Heart left ventricle (tissue), 16 donors: ENCODE results near the gene USP47. TPM values are rescaled to one million over a fixed set of nuclear protein-coding genes. Genes with fewer than 3 reads are reported as not detected.

Experiments used
- ATAC-seq, 4 donors: fragments of 200-7000 bp; cut with Tn5 transposase; one replicate each; pipeline ENCODE4 v1.9.1; 2020 to 2022; ENCODE audit warnings: moderate library complexity in 4 of 4, mild to moderate bottlenecking in 3 of 4, moderate number of reproducible peaks in 1 of 4
- DNase-seq, 5 donors: peaks; one replicate each; pipeline ENCODE4 v3.0.0-alpha.2; 2020
- H3K27ac ChIP-seq, 12 donors: fragments of 200-600 bp; sonication (generic) in 4 of 12; one replicate each; pipeline versions ENCODE4 v1.5.0 to v1.8.0; 2016 to 2022; ENCODE audit warnings: mild to moderate bottlenecking in 2 of 12
- H3K27me3 ChIP-seq, 9 donors: fragments of 200-600 bp; sonication (generic) in 2 of 9; one replicate each; pipeline versions ENCODE4 v1.5.1 to v1.8.0; 2016 to 2022; ENCODE audit warnings: mild to moderate bottlenecking in 3 of 9
- H3K36me3 ChIP-seq, 9 donors: fragments of 200-600 bp; sonication (generic) in 2 of 9; one replicate each; pipeline versions ENCODE4 v1.5.0 to v1.8.0; 2018 to 2022; ENCODE audit warnings: mild to moderate bottlenecking in 2 of 9
- H3K4me1 ChIP-seq, 12 donors: fragments of 200-600 bp; sonication (generic) in 4 of 12; one replicate each; pipeline versions ENCODE4 v1.5.0 to v1.8.0; 2016 to 2022; ENCODE audit warnings: mild to moderate bottlenecking in 3 of 12
- H3K4me3 ChIP-seq, 12 donors: fragments of 200-600 bp; sonication (generic) in 4 of 12; one replicate each; pipeline versions ENCODE4 v1.5.0 to v1.8.0; 2017 to 2022; ENCODE audit warnings: mild to moderate bottlenecking in 9 of 12, moderate library complexity in 4 of 12
- H3K9me3 ChIP-seq, 12 donors: fragments of 200-600 bp; sonication (generic) in 4 of 12; one replicate each; pipeline versions ENCODE4 v1.5.0 to v1.8.0; 2016 to 2022; ENCODE audit warnings: mild to moderate bottlenecking in 1 of 12
- POLR2A ChIP-seq, 2 donors: fragments of 450-650 bp; IDR thresholded peaks; one replicate each; pipeline ENCODE4 v1.6.1; 2017; ENCODE audit warnings: antibody characterized with exemption in 2 of 2, mild to moderate bottlenecking in 2 of 2, moderate library complexity in 2 of 2
- WGBS, 4 donors: extraction: QIAGEN DNeasy Blood & Tissue Kit in 2 of 4; methylation state at CpG; one replicate each; pipeline versions ENCODE4 v1.1.5 to v1.1.7; 2013 to 2018; 5-methylcytosine and 5-hydroxymethylcytosine counted together
- intact Hi-C, 10 donors: fragments of 100-400 bp; cut with DNase I; formaldehyde crosslinking; loops; one replicate each; pipeline versions ENCODE4 v1.11.1 to v1.14.2; 2022
- long read RNA-seq, 3 donors: library from polyadenylated mRNA; unstranded; transcript quantifications; one replicate each; pipeline ENCODE4 v2.0.0, GENCODE V29; 2020 to 2021
- polyA plus RNA-seq, 2 donors: library from polyadenylated mRNA; stranded (reverse); fragments of 200-250 nt; gene quantifications; one replicate each; pipeline ENCODE4 v1.2.3, GENCODE V29; 2013
- total RNA-seq, 9 donors: library from RNA; depleted of rRNA in 2 of 9; stranded (reverse); fragments of >200 nt in 2 of 9; fragmentation: NEBNext Ultra II Directional in 3 of 9; extraction: Animal tissue kit (Norgen Biotek cat#: 25700) in 3 of 9; gene quantifications; one replicate each; pipeline versions ENCODE4 v1.1.0 to v1.2.4, GENCODE V29; 2016 to 2023
- TF ChIP-seq, protein P1 (sequence below), 12 donors: fragments of 200-600 bp; sonication (generic) in 4 of 12; IDR thresholded peaks; one replicate each; pipeline versions ENCODE4 v1.5.0 to v1.8.0; 2018 to 2022; ENCODE audit warnings: antibody characterized with exemption in 12 of 12, mild to moderate bottlenecking in 5 of 12
- donor health status: ischemic (EF 13 %, LVEDD 7.1; RV severe dilation, severe dysfunction).
- donor health status: healthy with polysubstance abuse.
- donor health status: DM: no; HTN: yes; CAD: no.
- donor health status: DM: no; HTN: no; CAD: no.
- donor health status: ischemic (EF 25% LVEDD 6.9; RV normal size, moderate dysfunction).
- donor health status: ischemic (EF 25% LVEDD 5.7; RV mildly dilated, moderate dysfunction).
- donor health status: healthy.
- donor health status: DM: yes; HTN: yes; CAD: no.
- donor health status: ischemic (EF 35%, LVEDD 5.7; RV mildly dilated, moderate dysfunction).
- donor health status: nonischemic (EF 11% LVEDD 7.7; RV severe dilation, severe dysfunction).
- donor health status: DM: yes; HTN: yes; CAD: no.
- donor health status: PGD.
- donor health status: ischemic (EF 29% LVEDD 5.4; RV normal size, mild dysfunction).
- donor health status: nonischemic (EF 23%, LVEDD 6.1; RV moderate dilation, normal function).

The USP47 gene
- 10 to 100 TPM; 42.3 to 89.6 (median 54.3) TPM for total RNA-seq
- polyA plus RNA-seq = 10 to 100 TPM; 26.2 to 65.2 TPM
- long read RNA-seq, donor 1, full-length matches to known transcripts = 134 of 234 reads
- long read RNA-seq, donor 1, partial matches to known transcripts = 77 of 234 reads
- long read RNA-seq, donor 1, other reads (novel, unspliced or antisense) = 23 of 234 reads
- long read RNA-seq, donor 2, full-length matches to known transcripts = 166 of 495 reads
- long read RNA-seq, donor 2, partial matches to known transcripts = 260 of 495 reads
- long read RNA-seq, donor 2, other reads (novel, unspliced or antisense) = 69 of 495 reads
- long read RNA-seq, donor 3, full-length matches to known transcripts = 140 of 276 reads
- long read RNA-seq, donor 3, partial matches to known transcripts = 94 of 276 reads
- long read RNA-seq, donor 3, other reads (novel, unspliced or antisense) = 42 of 276 reads

DNA sequence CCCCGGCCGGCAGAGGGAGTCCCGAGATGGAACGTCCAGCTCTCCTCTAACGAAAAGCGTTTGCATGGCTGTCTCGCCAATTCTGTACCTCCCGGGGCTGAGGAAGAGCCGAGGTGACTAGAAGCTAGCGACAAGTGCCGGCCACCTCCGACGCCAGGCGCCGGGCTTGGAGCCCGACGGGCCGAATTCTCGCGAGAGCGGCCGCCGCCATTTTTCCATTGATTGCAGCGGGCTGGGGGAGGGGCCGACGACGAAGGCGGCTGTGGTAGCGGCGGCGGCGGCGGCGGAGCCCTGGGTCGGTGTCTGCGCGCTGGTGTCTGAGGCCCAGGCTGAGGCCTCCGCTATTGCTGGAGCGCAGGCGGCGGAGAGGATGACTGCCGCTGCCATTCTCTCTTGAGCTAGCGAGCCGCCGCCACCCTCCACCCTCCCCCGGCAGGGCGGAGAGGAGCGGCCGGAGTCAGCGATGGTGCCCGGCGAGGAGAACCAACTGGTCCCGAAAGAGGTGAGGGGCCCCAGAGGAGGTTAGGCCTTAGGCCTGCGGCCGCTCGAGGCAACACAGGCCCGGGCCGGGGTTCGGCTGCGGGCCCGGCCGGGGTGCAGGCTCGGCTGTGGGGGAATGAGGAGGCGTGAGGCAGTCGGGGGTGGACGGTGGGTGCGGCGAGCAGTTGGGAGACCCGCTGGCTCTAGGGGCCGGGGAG, at the start of gene USP47:
Gene USP47, plus strand, starts transcription at position 250 of the 698 bp plus-strand sequence. Its CDS starts 214 bp downstream, at position 464.
- H3K27me3 ChIP-seq = no peaks in the 10 kb centered on the region
- H3K9me3 ChIP-seq = no peaks in the 10 kb centered on the region
- H3K27ac ChIP-seq = peak within 1 kb of the TSS; percentile 87 to 99 (median 96)
- H3K4me3 ChIP-seq = peak within 1 kb of the TSS; percentile 54 to 86 (median 77)
- ATAC-seq = peak; percentile 78 to 93 (median 92)
- DNase-seq = peak; percentile 93 to 96 (median 95)
- H3K36me3 ChIP-seq = no peaks in the 10 kb centered on the region
- intact Hi-C loops = loop anchor here in 6 of 10 donors (2.0 to 10.0 kb wide), 6 partner anchors 17 to 1037 kb away; partner anchors contain the start of genes EIF4G2 (in 1 of the 6) and ZBED5 (in 1 of the 6)
- 0 to 1% (median 1%) methylated on average over 17 to 70 of the region's 70 CpGs for WGBS, 4 donors
- H3K4me1 ChIP-seq = peaks cover 0 to 51% (median 36%) of the 10 kb centered on the region in 12 donors
- TF ChIP-seq, protein P1, sequence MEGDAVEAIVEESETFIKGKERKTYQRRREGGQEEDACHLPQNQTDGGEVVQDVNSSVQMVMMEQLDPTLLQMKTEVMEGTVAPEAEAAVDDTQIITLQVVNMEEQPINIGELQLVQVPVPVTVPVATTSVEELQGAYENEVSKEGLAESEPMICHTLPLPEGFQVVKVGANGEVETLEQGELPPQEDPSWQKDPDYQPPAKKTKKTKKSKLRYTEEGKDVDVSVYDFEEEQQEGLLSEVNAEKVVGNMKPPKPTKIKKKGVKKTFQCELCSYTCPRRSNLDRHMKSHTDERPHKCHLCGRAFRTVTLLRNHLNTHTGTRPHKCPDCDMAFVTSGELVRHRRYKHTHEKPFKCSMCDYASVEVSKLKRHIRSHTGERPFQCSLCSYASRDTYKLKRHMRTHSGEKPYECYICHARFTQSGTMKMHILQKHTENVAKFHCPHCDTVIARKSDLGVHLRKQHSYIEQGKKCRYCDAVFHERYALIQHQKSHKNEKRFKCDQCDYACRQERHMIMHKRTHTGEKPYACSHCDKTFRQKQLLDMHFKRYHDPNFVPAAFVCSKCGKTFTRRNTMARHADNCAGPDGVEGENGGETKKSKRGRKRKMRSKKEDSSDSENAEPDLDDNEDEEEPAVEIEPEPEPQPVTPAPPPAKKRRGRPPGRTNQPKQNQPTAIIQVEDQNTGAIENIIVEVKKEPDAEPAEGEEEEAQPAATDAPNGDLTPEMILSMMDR (IDR thresholded peaks at IDR 0.05) = peak in 11 of 12 donors; percentile 33 to 77 (median 57)
- TF ChIP-seq POLR2A (IDR thresholded peaks at IDR 0.05) = peak in 1 of 2 donors; percentile 82

GRCh38 chr11:11793073-11793472, 48.7 kb upstream of the USP47 start:
- 75 to 80% (median 77%) methylated on average over 2 of the region's 2 CpGs for WGBS, 4 donors
- H3K4me1 ChIP-seq = no peaks in the 10 kb centered on the region
- H3K27me3 ChIP-seq = peaks cover 0 to 3% (median 0%) of the 10 kb centered on the region in 9 donors
- no peak for ATAC-seq
- no peak overlapping the region for H3K27ac ChIP-seq
- intact Hi-C loops = loop anchor here in 3 of 10 donors (5.0 to 10.0 kb wide), 3 partner anchors 492 to 998 kb away; no protein-coding TSS in a partner anchor
- no peak for DNase-seq
- no peak for TF ChIP-seq POLR2A (IDR thresholded peaks at IDR 0.05)
- TF ChIP-seq, protein P1 (IDR thresholded peaks at IDR 0.05) = no peak
- H3K9me3 ChIP-seq = no peaks in the 10 kb centered on the region
- no peak overlapping the region for H3K4me3 ChIP-seq
- no peaks in the 10 kb centered on the region for H3K36me3 ChIP-seq

DNA sequence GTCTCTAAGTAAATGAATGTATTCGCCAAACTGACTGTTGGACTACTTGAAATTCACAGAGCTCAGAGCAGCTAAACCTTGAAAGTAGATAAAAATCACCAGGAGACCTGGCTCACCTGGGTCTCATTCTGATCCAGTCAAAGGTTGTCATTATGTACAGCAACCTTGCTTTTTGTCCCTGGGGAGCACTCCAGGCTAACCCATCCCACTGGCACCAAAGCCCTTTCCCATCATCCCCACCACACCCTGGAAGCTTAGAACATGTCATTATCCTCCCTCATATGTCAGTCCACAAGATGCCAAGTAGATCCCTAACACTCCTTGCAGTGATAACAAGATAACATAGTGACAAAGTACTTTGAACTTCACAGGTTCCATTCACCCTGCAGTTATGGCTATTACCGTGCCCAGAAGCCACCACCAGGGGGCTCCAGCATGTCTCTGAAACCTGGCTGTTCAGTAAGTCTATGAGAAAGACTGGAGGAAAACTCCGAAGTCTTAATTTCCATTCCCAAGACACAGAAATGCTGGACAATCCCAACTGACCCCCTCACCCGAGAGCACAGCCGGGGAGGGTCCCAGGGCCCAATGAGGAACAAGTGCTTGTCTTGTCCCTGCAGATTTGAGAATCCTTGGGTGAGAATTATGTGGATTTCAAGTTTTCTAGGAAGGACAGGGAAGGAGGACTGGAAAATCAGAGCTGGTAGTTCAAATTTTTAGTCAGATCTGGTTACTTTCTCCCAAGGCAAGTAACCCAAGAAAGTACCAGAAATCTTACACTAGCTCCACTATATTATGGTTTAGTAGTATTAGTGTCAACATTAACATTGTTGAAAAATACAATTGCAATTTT, 43.0 kb upstream of the USP47 start:
- H3K27ac ChIP-seq = no peak overlapping the region
- H3K9me3 ChIP-seq = no peaks in the 10 kb centered on the region
- H3K27me3 ChIP-seq = peaks cover 0 to 3% (median 0%) of the 10 kb centered on the region in 9 donors
- ATAC-seq (peak; percentile 83 to 93 (median 90)), DNase-seq (peak; percentile 71 to 89 (median 83))
- 18 to 22% (median 20%) methylated on average over 5 of the region's 5 CpGs for WGBS, 4 donors
- no peak overlapping the region for H3K4me3 ChIP-seq
- intact Hi-C loops = loop anchor here in 9 of 10 donors (1.0 to 10.0 kb wide), 10 partner anchors 43 to 1004 kb away; partner anchors contain the start of gene USP47 (in 3 of the 9)
- no peak for TF ChIP-seq POLR2A (IDR thresholded peaks at IDR 0.05)
- TF ChIP-seq, protein P1 (IDR thresholded peaks at IDR 0.05) = peak; percentile 86 to 98 (median 94)
- peaks cover 0 to 6% (median 0%) of the 10 kb centered on the region in 12 donors for H3K4me1 ChIP-seq
- H3K36me3 ChIP-seq = no peaks in the 10 kb centered on the region
